GM06990 (cell line): Measurements from ENCODE around the gene OR6J1.
"Not testable (repeated sequence)": the region's sequence is repeated elsewhere in the genome, so short reads cannot be mapped to it uniquely, and the experiment has no call there.

Experiments used
- DNase-seq: peaks from one replicate; pipeline ENCODE4 v3.0.0-alpha.2; 2011; ENCODE audit not compliant: insufficient read length; ENCODE audit errors: extremely low read depth
- H3K27me3 ChIP-seq: replicated peaks from 2 replicates; pipeline ENCODE4 v1.6.0; 2011; ENCODE audit warnings: low read length; ENCODE audit not compliant: control insufficient read depth, insufficient read depth
- H3K36me3 ChIP-seq: 2 replicates; pipeline ENCODE4 v1.5.1; 2011; ENCODE audit warnings: low read length; ENCODE audit not compliant: control insufficient read depth, insufficient read depth
- H3K4me3 ChIP-seq: replicated peaks from 2 replicates; pipeline ENCODE4 v1.5.1; 2011; ENCODE audit warnings: low read depth, mild to moderate bottlenecking, control low read depth, low read length
- CTCF ChIP-seq: IDR thresholded peaks from 2 replicates; pipeline ENCODE4 v1.5.1; 2011; ENCODE audit warnings: low read length, control low read depth, mild to moderate bottlenecking, inconsistent platforms; ENCODE audit not compliant: insufficient read depth, poor library complexity, severe bottlenecking

Gene OR6J1

GRCh38 chr14:22644305-22644635 lies at the start of gene OR6J1:
TSS of gene OR6J1 (minus strand) at chr14:22644352. CDS start at chr14:22634811, 9,541 bp downstream.
- Histone ChIP-seq H3K4me3 (no peak within 1 kb of the TSS), H3K27me3 (no peaks in the 10 kb centered on the region), H3K36me3 (no peaks in the 10 kb centered on the region)
- no peak for TF ChIP-seq CTCF
- DNase-seq: no peak

- no peak for TF ChIP-seq CTCF
- no peaks in the 10 kb centered on the region for H3K27me3 ChIP-seq
- H3K4me3 ChIP-seq: no peak overlapping the region
These were observed 48.0 kb upstream of the OR6J1 start for GRCh38 chr14:22692194-22692593.

GRCh38 chr14:22691171-22691570 lies 47.0 kb upstream of the OR6J1 start:
- no peak for DNase-seq
- Histone ChIP-seq H3K4me3 (no peak overlapping the region), H3K27me3 (no peaks in the 10 kb centered on the region), H3K36me3 (no peaks in the 10 kb centered on the region)
- no peak for TF ChIP-seq CTCF

More at GRCh38 chr14:22692194-22692593, 48.0 kb upstream of the OR6J1 start:
- H3K36me3 ChIP-seq: no peaks in the 10 kb centered on the region
- no peak for DNase-seq

- Histone ChIP-seq H3K4me3 (no peak overlapping the region), H3K27me3 (no peaks in the 10 kb centered on the region), H3K36me3 (no peaks in the 10 kb centered on the region)
- no peak for DNase-seq
- TF ChIP-seq CTCF: no peak
These were observed 45.0 kb upstream of the OR6J1 start for GRCh38 chr14:22689199-22689598.

- not testable (repeated sequence) for H3K4me3 ChIP-seq
These were observed 43.8 kb upstream of the OR6J1 start for GRCh38 chr14:22687969-22688368.

GRCh38 chr14:22686176-22686611 lies 42.0 kb upstream of the OR6J1 start:
- not testable (repeated sequence) for DNase-seq, H3K27me3 ChIP-seq, H3K4me3 ChIP-seq, H3K36me3 ChIP-seq

More at GRCh38 chr14:22687969-22688368, 43.8 kb upstream of the OR6J1 start:
- H3K36me3 ChIP-seq, H3K27me3 ChIP-seq, DNase-seq: not testable (repeated sequence)

- H3K36me3 ChIP-seq: no peaks in the 10 kb centered on the region
- H3K27me3 ChIP-seq: no peaks in the 10 kb centered on the region
- H3K4me3 ChIP-seq: no peak overlapping the region
- TF ChIP-seq CTCF: no peak
- no peak for DNase-seq
These were observed 41.3 kb upstream of the OR6J1 start for GRCh38 chr14:22685467-22685866.

- H3K36me3 ChIP-seq, H3K27me3 ChIP-seq, DNase-seq, H3K4me3 ChIP-seq: not testable (repeated sequence)
These were observed 39.3 kb upstream of the OR6J1 start for GRCh38 chr14:22683428-22683827.
